Gastrocnemius medialis (tissue), 4 donors: ENCODE results near the gene HPCAL1.

Experiments used
- CTCF ChIP-seq, 5 experiments: fragments of 450-650 bp in 3 of 5; fragments of 200-600 bp in 2 of 5; sonication (generic) in 2 of 5; IDR thresholded peaks in 4 of 5; conservative IDR thresholded peaks in 1 of 5; 1 replicate in 4 of 5; 2 replicates in 1 of 5; pipeline ENCODE4 v1.5.1; 2016 to 2019; ENCODE audit warnings: antibody characterized with exemption in 5 of 5, mild to moderate bottlenecking in 3 of 5, moderate library complexity in 3 of 5
- POLR2A ChIP-seq, 2 donors: fragments of 450-650 bp; IDR thresholded peaks; one replicate each; pipeline ENCODE4 v1.6.1; 2017; ENCODE audit warnings: antibody characterized with exemption in 2 of 2, mild to moderate bottlenecking in 2 of 2, moderate library complexity in 2 of 2

GRCh38 chr2:10433264-10433946 is 130.7 kb downstream of the HPCAL1 start:
- no peak for TF ChIP-seq CTCF (IDR thresholded peaks at IDR 0.05 in 4 of 5, conservative IDR thresholded peaks at IDR 0.05 in 1 of 5)
- TF ChIP-seq POLR2A (IDR thresholded peaks at IDR 0.05), result no peak
